ENCODE results near the gene SRRM3.
A peak's percentile ranks its signal among the peaks of the same experiment; 100 is the strongest.
"Not testable (repeated sequence)": the region's sequence is repeated elsewhere in the genome, so short reads cannot be mapped to it uniquely, and the experiment has no call there.

Gene SRRM3

GRCh38 chr7:76201732-76202665 is at the start of gene SRRM3:
Gene SRRM3, plus strand, starts transcription at chr7:76201896. Its CDS starts 33,171 bp downstream, at chr7:76235067.
- no peaks in the 10 kb centered on the region for H3K9me3 ChIP-seq (ENCODE audit: severe bottlenecking)
- no peaks in the 10 kb centered on the region for H3K4me1 ChIP-seq (ENCODE audit: insufficient read depth, poor library complexity, severe bottlenecking)
- ATAC-seq (ENCODE audit: low read depth) = peak; percentile 74
- H3K27ac ChIP-seq (ENCODE audit: poor library complexity, severe bottlenecking) = no peak within 1 kb of the TSS
- H3K27me3 ChIP-seq (ENCODE audit: insufficient read depth, poor library complexity, severe bottlenecking) = no peaks in the 10 kb centered on the region
- peak; percentile 78 for DNase-seq (ENCODE audit: low spot score)
- peak; percentile 86 for TF ChIP-seq CTCF (IDR thresholded peaks at IDR 0.05; ENCODE audit: poor library complexity, severe bottlenecking)
- no peak within 1 kb of the TSS for H3K4me3 ChIP-seq (ENCODE audit: severe bottlenecking)
- no peaks in the 10 kb centered on the region for H3K36me3 ChIP-seq (ENCODE audit: low read depth)

GRCh38 chr7:76151932-76152331 is 49.8 kb upstream of the SRRM3 start:
- ATAC-seq (ENCODE audit: low read depth) (no peak), DNase-seq (ENCODE audit: low spot score) (no peak)
- H3K27ac ChIP-seq (ENCODE audit: poor library complexity, severe bottlenecking) = no peak overlapping the region
- H3K27me3 ChIP-seq (ENCODE audit: insufficient read depth, poor library complexity, severe bottlenecking) = no peaks in the 10 kb centered on the region
- no peaks in the 10 kb centered on the region for H3K4me1 ChIP-seq (ENCODE audit: insufficient read depth, poor library complexity, severe bottlenecking)
- no peaks in the 10 kb centered on the region for H3K36me3 ChIP-seq (ENCODE audit: low read depth)
- H3K4me3 ChIP-seq (ENCODE audit: severe bottlenecking) = no peak overlapping the region
- no peak for TF ChIP-seq CTCF (IDR thresholded peaks at IDR 0.05; ENCODE audit: poor library complexity, severe bottlenecking)
- H3K9me3 ChIP-seq (ENCODE audit: severe bottlenecking) = no peaks in the 10 kb centered on the region

- not testable (repeated sequence) for H3K4me1 ChIP-seq (ENCODE audit: insufficient read depth, poor library complexity, severe bottlenecking); H3K9me3 ChIP-seq (ENCODE audit: severe bottlenecking); H3K36me3 ChIP-seq (ENCODE audit: low read depth); DNase-seq (ENCODE audit: low spot score); ATAC-seq (ENCODE audit: low read depth); H3K4me3 ChIP-seq (ENCODE audit: severe bottlenecking); H3K27me3 ChIP-seq (ENCODE audit: insufficient read depth, poor library complexity, severe bottlenecking); H3K27ac ChIP-seq (ENCODE audit: poor library complexity, severe bottlenecking)
These were observed 48.0 kb upstream of the SRRM3 start for GRCh38 chr7:76153571-76154230.

GRCh38 chr7:76155938-76156337 is 45.8 kb upstream of the SRRM3 start:
- Histone ChIP-seq H3K27ac (ENCODE audit: poor library complexity, severe bottlenecking) (no peak overlapping the region), H3K27me3 (ENCODE audit: insufficient read depth, poor library complexity, severe bottlenecking) (no peaks in the 10 kb centered on the region), H3K9me3 (ENCODE audit: severe bottlenecking) (no peaks in the 10 kb centered on the region), H3K4me1 (ENCODE audit: insufficient read depth, poor library complexity, severe bottlenecking) (no peaks in the 10 kb centered on the region), H3K36me3 (ENCODE audit: low read depth) (no peaks in the 10 kb centered on the region), H3K4me3 (ENCODE audit: severe bottlenecking) (no peak overlapping the region)
- TF ChIP-seq CTCF (IDR thresholded peaks at IDR 0.05; ENCODE audit: poor library complexity, severe bottlenecking) = no peak
- DNase-seq (ENCODE audit: low spot score) (no peak), ATAC-seq (ENCODE audit: low read depth) (no peak)

GRCh38 chr7:76156992-76157685 is 44.6 kb upstream of the SRRM3 start:
- not testable (repeated sequence) for H3K27me3 ChIP-seq (ENCODE audit: insufficient read depth, poor library complexity, severe bottlenecking); H3K4me1 ChIP-seq (ENCODE audit: insufficient read depth, poor library complexity, severe bottlenecking); DNase-seq (ENCODE audit: low spot score); H3K27ac ChIP-seq (ENCODE audit: poor library complexity, severe bottlenecking); H3K4me3 ChIP-seq (ENCODE audit: severe bottlenecking); H3K36me3 ChIP-seq (ENCODE audit: low read depth); ATAC-seq (ENCODE audit: low read depth); H3K9me3 ChIP-seq (ENCODE audit: severe bottlenecking)

- not testable (repeated sequence) for H3K27ac ChIP-seq (ENCODE audit: poor library complexity, severe bottlenecking); H3K36me3 ChIP-seq (ENCODE audit: low read depth); H3K9me3 ChIP-seq (ENCODE audit: severe bottlenecking); ATAC-seq (ENCODE audit: low read depth); DNase-seq (ENCODE audit: low spot score); H3K27me3 ChIP-seq (ENCODE audit: insufficient read depth, poor library complexity, severe bottlenecking); H3K4me3 ChIP-seq (ENCODE audit: severe bottlenecking); H3K4me1 ChIP-seq (ENCODE audit: insufficient read depth, poor library complexity, severe bottlenecking)
These were observed 43.3 kb upstream of the SRRM3 start for GRCh38 chr7:76158416-76158815.

- H3K4me3 ChIP-seq (ENCODE audit: severe bottlenecking); H3K36me3 ChIP-seq (ENCODE audit: low read depth); H3K4me1 ChIP-seq (ENCODE audit: insufficient read depth, poor library complexity, severe bottlenecking); H3K9me3 ChIP-seq (ENCODE audit: severe bottlenecking); H3K27me3 ChIP-seq (ENCODE audit: insufficient read depth, poor library complexity, severe bottlenecking); ATAC-seq (ENCODE audit: low read depth); DNase-seq (ENCODE audit: low spot score): not testable (repeated sequence)
- H3K27ac ChIP-seq (ENCODE audit: poor library complexity, severe bottlenecking) = peak overlapping the region; percentile 11
These were observed 39.1 kb upstream of the SRRM3 start for GRCh38 chr7:76162416-76163170.

- DNase-seq (ENCODE audit: low spot score); ATAC-seq (ENCODE audit: low read depth): not testable (repeated sequence)
These were observed 37.9 kb upstream of the SRRM3 start for GRCh38 chr7:76163812-76164211.

More at GRCh38 chr7:76163812-76164211, 37.9 kb upstream of the SRRM3 start:
- H3K4me1 ChIP-seq (ENCODE audit: insufficient read depth, poor library complexity, severe bottlenecking); H3K27me3 ChIP-seq (ENCODE audit: insufficient read depth, poor library complexity, severe bottlenecking); H3K36me3 ChIP-seq (ENCODE audit: low read depth); H3K9me3 ChIP-seq (ENCODE audit: severe bottlenecking); H3K27ac ChIP-seq (ENCODE audit: poor library complexity, severe bottlenecking); H3K4me3 ChIP-seq (ENCODE audit: severe bottlenecking): not testable (repeated sequence)

All from RWPE2 (cell line).